Fibroblast of the aortic adventitia (primary cell): ENCODE measurements around the gene C14orf132. TPM values are rescaled to one million over a fixed set of nuclear protein-coding genes. Genes with fewer than 3 reads are reported as not detected.

Experiments
- DNase-seq: peaks from one replicate; pipeline ENCODE4 v3.0.0-alpha.2; 2010; ENCODE audit warnings: low read depth
- H3K4me3 ChIP-seq: 2 replicates; pipeline ENCODE4 v1.5.1; 2011; ENCODE audit warnings: low read depth, mild to moderate bottlenecking, control low read depth, low read length, moderate library complexity
- total RNA-seq: library from RNA; depleted of rRNA; stranded (reverse); fragments of >200 nt; gene quantifications from 2 replicates; pipeline ENCODE4 v1.2.3, GENCODE V29; 2012; ENCODE audit warnings: low replicate concordance
- TF ChIP-seq, protein P1 (sequence below): IDR thresholded peaks from 2 replicates; pipeline ENCODE4 v1.5.1; 2011; ENCODE audit warnings: mild to moderate bottlenecking, low read length, control low read depth, inconsistent platforms; ENCODE audit not compliant: insufficient read depth

C14orf132 gene
- total RNA-seq, 1 donor = 32.6 TPM

DNA sequence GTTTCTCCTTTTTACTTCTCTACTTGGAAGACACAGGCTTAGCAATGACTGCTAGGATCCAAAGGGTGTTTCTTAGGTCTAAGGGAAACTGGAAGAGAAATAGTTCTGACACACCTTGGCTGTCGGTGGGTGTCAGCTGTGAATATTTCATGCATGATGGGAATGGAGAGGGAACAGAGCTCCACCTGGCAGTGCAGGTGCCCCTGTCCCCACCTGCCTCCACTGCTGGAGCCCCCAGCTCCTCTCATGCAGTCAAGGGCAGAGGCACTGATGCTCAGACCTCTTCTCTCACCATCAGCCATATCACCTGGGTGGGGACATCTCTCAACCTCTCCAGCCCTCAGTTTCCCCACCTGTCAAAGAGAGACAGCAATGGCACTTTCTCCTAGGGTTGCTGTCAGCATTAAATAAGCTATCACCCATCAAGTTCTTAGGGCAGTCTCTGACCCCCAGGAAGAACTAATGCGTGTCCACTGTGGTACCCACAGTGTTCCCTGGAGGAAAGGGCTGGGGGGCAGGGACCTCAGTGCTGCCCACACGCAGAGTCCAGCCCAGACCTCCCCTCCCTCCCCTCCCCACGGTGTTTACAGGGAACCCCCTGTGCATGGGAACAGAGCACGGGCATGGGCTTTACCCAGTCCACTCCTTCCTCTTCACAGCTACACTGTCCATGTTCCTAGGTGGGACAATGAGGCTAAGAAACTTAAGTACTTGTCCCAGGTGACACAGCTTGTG, 69.1 kb downstream of the C14orf132 start:
- H3K4me3 ChIP-seq = no peak overlapping the region
- DNase-seq = no peak
- TF ChIP-seq, protein P1, sequence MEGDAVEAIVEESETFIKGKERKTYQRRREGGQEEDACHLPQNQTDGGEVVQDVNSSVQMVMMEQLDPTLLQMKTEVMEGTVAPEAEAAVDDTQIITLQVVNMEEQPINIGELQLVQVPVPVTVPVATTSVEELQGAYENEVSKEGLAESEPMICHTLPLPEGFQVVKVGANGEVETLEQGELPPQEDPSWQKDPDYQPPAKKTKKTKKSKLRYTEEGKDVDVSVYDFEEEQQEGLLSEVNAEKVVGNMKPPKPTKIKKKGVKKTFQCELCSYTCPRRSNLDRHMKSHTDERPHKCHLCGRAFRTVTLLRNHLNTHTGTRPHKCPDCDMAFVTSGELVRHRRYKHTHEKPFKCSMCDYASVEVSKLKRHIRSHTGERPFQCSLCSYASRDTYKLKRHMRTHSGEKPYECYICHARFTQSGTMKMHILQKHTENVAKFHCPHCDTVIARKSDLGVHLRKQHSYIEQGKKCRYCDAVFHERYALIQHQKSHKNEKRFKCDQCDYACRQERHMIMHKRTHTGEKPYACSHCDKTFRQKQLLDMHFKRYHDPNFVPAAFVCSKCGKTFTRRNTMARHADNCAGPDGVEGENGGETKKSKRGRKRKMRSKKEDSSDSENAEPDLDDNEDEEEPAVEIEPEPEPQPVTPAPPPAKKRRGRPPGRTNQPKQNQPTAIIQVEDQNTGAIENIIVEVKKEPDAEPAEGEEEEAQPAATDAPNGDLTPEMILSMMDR = no peak

DNA sequence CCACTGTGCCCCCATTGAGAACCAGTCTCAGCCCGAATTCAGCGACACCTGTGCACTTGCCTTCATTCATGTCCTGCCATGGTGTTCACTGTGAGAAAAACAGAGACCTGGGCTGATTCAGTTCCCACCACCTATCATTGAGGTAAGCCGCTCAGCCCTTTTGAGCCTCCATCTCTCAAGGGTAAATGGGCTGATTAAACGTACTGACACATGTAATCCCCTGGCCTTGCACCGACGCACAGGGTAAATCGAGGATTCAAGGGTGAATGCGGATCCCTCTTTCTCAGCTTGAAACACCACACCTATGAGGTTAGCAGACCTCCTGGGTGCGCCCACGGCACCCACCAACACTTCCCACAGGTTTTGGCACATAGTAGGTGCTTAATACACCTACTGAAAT, 69.7 kb downstream of the C14orf132 start:
- TF ChIP-seq, protein P1 = no peak
- H3K4me3 ChIP-seq = no peak overlapping the region
- DNase-seq = no peak

DNA sequence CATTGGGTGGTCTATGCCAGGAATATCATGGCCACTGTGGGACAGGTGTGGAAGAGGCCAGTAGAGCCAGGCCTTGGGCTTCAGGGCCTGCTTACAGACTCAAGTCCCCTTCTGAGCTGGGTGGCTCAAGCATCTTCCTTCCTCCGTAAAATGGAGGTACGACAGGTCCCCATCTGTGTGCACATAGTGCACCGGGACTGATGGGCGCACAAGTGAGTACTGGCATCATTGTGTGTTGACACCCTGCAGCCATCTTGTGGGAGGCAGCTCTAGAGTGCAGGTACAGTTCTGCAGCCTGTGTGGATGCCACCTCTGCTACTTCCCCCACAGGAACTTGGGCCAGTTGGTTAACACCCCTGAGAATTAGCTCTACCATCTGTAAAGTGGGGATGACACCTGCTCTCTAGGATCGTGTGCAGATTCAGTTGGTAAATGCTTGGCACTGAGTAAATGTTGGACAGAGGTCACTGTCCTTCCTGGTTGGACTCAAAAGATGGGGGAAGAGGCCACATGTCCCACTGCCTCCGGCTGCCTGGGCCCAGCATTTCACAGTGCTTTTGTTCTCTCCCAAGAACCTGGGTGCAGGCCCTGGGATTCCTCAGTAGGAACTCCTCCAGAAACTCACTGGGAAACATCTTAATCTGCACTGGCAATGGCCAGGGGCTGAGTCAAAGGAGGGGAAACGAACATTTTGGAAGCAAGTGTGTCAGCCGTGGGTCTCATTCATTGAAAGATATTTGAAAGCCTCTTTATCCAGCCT, 70.6 kb downstream of the C14orf132 start:
- TF ChIP-seq, protein P1 = no peak
- no peak overlapping the region for H3K4me3 ChIP-seq
- DNase-seq = no peak

DNA sequence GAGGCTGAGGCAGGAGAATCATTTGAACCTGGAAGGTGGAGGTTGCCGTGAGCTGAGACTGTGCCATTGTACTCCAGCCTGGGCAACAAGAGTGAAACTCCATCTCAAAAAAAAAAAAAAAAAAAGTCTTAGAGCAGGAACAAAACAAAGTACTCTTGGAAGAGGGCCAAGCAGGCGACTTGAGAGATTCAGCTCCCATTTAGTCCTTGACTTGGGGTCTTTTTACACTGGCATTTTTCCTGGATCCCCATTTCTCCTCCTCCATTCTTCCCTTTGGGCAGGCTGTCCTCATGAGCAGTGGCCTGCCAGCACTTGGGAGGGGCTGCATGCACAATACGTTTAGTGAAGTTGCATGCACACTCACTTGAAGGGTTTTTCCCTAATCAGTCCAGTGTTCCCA, 72.9 kb downstream of the C14orf132 start:
- TF ChIP-seq, protein P1 = no peak
- no peak for DNase-seq
- H3K4me3 ChIP-seq = no peak overlapping the region

DNA sequence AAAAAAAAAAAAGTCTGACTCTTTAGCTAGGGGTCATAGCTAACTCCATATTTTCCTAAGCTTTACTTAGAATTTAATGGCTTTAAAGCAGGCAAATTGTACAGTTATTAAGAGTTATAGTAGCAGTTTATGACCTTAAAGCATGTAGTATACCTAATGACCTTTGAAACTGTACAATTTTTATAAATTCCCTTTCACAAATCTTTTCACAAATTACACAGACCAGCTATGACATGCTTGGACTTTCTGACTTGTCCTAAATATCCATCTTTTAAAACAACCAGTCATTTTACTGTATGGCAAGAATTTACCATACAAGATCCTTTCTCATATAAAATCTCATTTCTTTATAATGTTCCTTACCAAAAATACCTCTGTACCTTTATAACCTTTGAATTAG, 74.8 kb downstream of the C14orf132 start:
- no peak for DNase-seq
- H3K4me3 ChIP-seq = no peak overlapping the region
- TF ChIP-seq, protein P1 = no peak

DNA sequence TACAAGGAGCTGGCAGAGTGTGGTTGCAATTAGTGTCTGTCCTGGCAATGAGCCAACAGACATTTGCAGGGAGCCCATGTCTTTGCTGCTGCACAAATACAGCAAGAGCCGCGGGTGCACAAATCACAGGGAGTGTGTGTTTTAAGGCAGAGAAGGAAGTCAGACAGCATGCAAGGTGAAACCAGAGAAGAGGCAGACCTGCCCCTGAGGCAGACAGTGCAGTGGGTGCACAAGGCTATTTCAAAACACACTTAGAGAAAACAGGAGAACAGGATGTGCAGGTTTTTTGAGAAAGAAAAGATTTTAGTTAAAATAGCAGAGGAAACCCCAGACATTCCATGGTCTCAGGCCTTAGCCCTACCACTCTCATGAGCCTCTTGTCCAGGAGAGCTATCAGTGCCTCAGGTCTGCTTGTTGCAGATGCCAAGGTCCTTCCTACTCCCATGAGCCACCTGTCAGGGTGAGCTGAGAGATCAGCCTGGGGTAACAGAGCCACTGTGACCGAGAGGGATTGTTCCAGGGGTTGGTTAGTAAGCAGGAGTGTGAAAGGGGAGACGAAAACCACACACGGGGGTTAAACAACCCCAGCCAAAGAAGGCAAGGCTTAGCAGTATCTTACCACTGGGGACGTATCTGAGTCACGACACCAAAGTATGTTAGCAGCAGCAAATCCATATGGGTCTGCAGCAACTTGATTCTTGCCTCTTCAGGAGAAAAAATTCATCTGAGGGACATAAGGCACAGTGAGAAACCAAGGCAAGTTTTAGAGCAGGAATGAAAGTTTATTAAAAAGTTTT, 78.1 kb downstream of the C14orf132 start:
- TF ChIP-seq, protein P1 = no peak
- no peak for DNase-seq
- no peak overlapping the region for H3K4me3 ChIP-seq
